ENCODE data around the gene MPEG1.

GRCh38 chr11:59164028-59164427 lies 48.7 kb downstream of the MPEG1 start:
- TF ChIP-seq SMC3 (IDR thresholded peaks at IDR 0.05; ENCODE audit: low read length) (no peak), ZNF274 (CRISPR knock-in tag; IDR thresholded peaks at IDR 0.05) (no peak), POLR2A (IDR thresholded peaks at IDR 0.05; ENCODE audit: insufficient read depth in 1 of 2, low read depth in 2 of 2, low read length in 2 of 2) (no peak), SP2 (CRISPR knock-in tag; IDR thresholded peaks at IDR 0.05) (no peak), PBX3 (CRISPR knock-in tag; IDR thresholded peaks at IDR 0.05; ENCODE audit: borderline replicate concordance) (no peak), MYC (CRISPR knock-in tag; IDR thresholded peaks at IDR 0.05; ENCODE audit: borderline replicate concordance) (no peak), NR1H2 (CRISPR knock-in tag; IDR thresholded peaks at IDR 0.05; ENCODE audit: borderline replicate concordance, low read depth) (no peak), MAFF (IDR thresholded peaks at IDR 0.05; ENCODE audit: low read depth, low read length) (no peak), KDM4B (CRISPR knock-in tag; IDR thresholded peaks at IDR 0.05) (no peak), MAX (IDR thresholded peaks at IDR 0.05) (no peak), SRSF4 (IDR thresholded peaks at IDR 0.05; ENCODE audit: low read depth, low read length, poor library complexity, severe bottlenecking) (no peak), EZH2 (conservative IDR thresholded peaks at IDR 0.05; ENCODE audit: low read depth, low read length) (no peak)
- TF ChIP-seq, protein P1, sequence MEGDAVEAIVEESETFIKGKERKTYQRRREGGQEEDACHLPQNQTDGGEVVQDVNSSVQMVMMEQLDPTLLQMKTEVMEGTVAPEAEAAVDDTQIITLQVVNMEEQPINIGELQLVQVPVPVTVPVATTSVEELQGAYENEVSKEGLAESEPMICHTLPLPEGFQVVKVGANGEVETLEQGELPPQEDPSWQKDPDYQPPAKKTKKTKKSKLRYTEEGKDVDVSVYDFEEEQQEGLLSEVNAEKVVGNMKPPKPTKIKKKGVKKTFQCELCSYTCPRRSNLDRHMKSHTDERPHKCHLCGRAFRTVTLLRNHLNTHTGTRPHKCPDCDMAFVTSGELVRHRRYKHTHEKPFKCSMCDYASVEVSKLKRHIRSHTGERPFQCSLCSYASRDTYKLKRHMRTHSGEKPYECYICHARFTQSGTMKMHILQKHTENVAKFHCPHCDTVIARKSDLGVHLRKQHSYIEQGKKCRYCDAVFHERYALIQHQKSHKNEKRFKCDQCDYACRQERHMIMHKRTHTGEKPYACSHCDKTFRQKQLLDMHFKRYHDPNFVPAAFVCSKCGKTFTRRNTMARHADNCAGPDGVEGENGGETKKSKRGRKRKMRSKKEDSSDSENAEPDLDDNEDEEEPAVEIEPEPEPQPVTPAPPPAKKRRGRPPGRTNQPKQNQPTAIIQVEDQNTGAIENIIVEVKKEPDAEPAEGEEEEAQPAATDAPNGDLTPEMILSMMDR (CRISPR knock-in tag; IDR thresholded peaks at IDR 0.05), result no peak
- TF ChIP-seq, protein P2, sequence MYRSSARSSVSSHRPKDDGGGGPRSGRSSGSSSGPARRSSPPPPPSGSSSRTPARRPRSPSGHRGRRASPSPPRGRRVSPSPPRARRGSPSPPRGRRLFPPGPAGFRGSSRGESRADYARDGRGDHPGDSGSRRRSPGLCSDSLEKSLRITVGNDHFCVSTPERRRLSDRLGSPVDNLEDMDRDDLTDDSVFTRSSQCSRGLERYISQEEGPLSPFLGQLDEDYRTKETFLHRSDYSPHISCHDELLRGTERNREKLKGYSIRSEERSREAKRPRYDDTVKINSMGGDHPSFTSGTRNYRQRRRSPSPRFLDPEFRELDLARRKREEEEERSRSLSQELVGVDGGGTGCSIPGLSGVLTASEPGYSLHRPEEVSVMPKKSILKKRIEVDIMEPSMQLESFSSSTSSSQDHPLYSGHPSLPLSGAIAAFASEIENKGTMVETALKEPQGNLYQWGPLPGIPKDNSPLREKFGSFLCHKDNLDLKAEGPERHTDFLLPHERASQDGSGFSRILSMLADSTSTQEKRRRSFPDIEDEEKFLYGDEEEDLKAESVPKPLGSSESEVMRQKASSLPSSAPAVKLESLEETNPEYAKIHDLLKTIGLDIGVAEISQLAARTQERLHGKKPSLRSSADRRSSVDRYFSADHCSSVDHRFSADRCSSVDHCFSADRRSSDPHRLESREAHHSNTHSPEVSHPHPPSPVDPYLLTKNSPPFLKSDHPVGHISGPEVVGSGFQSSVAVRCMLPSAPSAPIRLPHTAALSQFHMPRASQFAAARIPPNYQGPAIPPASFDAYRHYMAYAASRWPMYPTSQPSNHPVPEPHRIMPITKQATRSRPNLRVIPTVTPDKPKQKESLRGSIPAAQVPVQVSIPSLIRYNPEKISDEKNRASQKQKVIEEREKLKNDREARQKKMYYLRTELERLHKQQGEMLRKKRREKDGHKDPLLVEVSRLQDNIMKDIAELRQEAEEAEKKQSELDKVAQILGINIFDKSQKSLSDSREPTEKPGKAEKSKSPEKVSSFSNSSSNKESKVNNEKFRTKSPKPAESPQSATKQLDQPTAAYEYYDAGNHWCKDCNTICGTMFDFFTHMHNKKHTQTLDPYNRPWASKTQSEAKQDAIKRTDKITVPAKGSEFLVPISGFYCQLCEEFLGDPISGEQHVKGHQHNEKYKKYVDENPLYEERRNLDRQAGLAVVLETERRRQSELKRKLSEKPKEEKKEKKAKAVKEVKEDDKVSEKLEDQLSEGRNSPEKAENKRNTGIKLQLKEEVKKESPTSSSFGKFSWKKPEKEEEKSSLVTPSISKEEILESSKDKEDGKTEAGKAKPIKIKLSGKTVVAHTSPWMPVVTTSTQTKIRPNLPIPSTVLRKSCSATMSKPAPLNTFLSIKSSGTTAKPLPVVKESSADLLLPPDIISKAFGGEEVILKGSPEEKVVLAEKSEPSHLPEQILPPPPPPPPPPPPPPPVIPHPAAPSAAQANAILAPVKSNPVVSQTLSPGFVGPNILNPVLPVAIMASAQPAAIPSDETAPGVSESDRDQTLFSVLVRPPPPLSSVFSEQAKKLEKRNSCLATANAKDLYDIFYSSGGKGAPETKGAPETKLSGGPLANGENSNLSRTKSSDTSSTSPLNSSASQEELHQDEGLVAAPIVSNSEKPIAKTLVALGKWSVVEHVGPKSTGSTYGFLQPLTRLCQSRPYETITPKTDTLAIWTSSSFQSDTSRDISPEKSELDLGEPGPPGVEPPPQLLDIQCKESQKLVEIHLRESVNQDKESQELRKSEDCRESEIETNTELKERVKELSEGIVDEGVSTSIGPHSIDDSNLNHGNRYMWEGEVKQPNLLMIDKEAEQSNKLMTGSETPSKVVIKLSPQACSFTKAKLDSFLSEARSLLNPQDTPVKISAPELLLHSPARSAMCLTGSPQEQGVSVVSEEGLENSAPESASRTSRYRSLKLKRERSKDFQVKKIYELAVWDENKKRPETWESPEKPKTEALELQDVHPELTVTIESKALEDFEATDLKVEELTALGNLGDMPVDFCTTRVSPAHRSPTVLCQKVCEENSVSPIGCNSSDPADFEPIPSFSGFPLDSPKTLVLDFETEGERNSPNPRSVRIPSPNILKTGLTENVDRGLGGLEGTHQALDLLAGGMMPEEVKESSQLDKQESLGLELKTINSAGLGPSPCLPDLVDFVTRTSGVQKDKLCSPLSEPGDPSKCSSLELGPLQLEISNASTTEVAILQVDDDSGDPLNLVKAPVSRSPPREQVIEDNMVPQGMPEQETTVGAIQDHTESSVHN (CRISPR knock-in tag; IDR thresholded peaks at IDR 0.05), result no peak

Data from HepG2 (cell line).